Stimulated activated CD4-positive, alpha-beta T cell treated with anti-CD3 and anti-CD28 coated beads, TNF-alpha, amount 100 ng/mL, for 48 hours (primary cell): ENCODE measurements around the gene ZNRF4.
A peak's percentile ranks its signal among the peaks of the same experiment; 100 is the strongest.
"Not testable (repeated sequence)": the region's sequence is repeated elsewhere in the genome, so short reads cannot be mapped to it uniquely, and the experiment has no call there.

Source experiments
- DNase-seq, 3 donors: peaks; one replicate each; pipeline ENCODE4 v3.0.0-alpha.2; 2020; ENCODE audit warnings: low read depth in 3 of 3

The ZNRF4 gene, protein sequence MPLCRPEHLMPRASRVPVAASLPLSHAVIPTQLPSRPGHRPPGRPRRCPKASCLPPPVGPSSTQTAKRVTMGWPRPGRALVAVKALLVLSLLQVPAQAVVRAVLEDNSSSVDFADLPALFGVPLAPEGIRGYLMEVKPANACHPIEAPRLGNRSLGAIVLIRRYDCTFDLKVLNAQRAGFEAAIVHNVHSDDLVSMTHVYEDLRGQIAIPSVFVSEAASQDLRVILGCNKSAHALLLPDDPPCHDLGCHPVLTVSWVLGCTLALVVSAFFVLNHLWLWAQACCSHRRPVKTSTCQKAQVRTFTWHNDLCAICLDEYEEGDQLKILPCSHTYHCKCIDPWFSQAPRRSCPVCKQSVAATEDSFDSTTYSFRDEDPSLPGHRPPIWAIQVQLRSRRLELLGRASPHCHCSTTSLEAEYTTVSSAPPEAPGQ

DNA sequence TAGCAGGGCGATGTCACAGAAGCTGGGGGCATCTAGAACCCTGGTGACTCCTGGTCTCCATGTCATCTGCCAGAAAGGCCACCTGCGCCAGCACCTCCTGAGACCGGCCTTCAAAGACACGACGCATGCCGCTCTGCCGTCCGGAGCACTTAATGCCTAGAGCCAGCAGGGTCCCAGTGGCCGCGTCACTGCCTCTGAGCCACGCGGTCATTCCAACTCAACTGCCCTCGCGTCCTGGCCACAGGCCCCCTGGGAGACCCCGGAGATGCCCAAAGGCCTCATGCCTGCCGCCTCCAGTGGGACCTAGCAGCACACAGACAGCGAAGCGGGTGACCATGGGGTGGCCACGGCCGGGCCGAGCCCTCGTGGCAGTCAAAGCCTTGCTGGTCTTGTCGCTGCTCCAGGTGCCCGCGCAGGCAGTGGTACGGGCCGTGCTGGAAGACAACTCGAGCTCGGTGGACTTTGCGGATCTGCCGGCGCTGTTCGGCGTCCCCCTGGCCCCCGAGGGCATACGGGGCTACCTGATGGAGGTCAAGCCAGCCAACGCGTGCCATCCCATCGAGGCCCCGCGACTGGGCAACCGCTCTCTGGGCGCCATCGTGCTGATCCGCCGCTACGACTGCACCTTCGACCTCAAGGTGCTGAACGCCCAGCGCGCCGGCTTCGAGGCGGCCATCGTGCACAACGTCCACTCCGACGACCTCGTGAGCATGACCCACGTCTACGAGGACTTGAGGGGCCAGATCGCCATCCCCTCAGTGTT, at the start of gene ZNRF4:
Gene ZNRF4, plus strand, starts transcription at position 51 of the 763 bp plus-strand sequence. Its CDS starts 75 bp downstream, at position 126.
- DNase-seq = no peak

DNA sequence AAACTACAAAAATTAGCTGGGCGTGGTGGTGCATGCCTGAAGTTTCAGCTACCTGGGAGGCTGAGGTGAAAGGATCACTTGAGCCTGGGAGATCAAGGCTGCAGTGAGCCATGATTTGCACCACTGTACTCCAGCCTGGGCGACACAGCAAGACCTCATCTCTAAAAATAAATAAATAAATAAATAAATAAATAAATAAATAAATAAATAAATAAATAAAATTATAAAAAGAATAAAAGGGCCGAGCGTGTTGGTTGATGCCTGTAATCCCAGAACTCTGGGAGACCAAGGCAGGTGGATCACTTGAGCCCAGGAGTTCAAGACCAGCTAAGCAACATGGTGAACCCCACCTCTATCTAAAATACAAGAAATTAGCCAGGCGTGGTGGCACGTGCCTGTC, 49.0 kb upstream of the ZNRF4 start:
- not testable (repeated sequence) for DNase-seq

DNA sequence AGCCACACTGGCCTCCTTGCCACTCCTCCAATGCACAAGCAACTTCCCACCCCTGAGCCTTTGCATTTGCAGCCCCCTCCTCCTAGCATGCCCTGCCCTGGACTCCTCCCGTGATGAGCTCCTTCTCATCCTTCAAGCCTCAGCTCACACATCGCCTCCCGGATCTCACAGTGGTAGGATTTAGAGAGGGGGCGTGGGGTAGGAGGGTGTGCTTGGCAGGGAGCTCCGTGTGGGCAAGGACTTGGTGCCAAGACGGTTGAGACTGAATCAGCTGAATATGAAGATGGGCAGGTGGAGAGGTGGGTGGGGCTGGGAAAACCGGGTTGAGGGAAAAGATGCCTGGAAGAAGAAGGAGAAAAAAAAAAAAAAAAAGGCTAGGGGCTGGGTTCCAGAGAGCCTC, 48.4 kb upstream of the ZNRF4 start:
- no peak for DNase-seq

DNA sequence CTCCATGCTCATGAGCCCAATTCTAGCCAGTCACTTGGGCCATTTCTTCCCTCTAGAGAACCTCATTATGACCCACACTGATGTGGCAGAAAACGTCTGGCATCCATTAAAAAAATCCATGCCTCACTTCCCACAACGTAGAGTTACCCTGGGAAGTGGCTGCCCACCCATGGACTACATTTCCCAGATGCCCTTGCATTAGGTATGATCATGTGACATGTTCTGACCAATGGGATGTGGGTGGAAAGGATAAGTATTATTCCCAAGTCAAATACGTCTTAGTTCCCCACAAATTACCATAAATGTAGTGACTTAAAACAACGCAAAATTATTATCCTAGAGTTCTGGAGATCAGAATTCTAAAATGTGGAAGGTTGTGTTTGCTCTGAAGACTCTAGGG, 47.9 kb upstream of the ZNRF4 start:
- DNase-seq = no peak

DNA sequence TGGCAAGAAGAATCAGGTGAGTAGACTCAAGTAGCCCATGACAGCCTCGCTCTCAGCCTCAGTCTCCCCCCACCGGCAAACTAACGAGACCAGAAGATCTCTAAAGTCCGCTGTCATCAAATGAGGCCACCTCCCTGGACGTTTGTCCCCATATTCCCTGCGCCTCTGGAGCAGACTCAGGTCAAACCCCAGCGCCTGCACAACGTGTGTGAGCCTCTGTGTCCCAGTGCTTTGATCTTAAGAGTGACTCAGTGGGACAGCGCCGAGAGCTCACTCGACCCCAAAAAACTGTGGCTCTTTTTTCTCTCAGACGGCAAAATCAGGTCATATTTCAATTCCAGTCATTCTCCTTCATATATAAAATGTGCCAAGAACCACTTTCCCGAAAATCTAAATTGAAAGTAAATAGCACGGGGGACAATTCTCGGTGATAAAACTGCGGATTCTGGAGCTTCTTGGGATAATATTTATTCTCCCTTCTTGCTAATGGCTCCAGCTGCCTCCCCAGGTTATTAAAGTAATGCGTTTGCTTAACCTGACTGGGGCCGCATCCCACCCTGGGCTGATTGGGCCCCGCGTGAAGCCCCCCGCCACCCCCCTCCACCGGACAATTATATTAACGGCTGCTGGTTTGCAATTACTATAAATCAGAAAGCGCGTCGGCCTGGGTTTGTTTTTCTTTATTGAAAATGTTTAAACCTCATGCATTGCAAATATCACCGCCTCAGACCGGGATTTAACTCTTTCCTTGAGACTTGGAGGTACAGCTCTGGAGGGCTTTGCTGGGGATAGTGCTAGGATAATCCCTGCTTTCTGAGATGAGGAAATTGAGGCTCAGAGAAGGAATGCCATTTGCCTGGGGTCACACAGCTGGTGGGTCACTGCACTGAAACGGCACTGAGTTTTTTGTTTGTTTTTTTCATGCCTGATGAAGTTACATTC, 37.5 kb upstream of the ZNRF4 start:
- DNase-seq = no peak

DNA sequence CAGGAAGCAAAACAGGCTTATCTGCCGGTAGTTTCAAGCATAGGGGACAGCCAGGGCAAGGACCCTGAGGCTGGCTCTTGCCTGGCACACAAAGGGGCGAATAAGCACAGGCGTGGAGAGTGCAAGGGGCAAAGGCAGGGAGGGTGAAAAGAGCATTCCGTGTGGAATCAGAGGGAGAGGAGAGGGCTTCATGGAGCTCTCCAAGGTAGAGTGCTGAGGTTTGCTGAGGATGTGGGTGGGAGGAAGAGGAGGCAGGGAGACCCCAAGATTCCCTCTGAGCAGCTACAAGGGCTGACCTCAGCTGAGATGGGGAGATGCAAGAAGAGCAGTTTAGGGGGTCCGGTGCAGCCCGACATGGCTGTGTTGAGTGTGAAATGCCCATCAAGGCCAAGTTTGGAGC, 36.5 kb upstream of the ZNRF4 start:
- no peak for DNase-seq

DNA sequence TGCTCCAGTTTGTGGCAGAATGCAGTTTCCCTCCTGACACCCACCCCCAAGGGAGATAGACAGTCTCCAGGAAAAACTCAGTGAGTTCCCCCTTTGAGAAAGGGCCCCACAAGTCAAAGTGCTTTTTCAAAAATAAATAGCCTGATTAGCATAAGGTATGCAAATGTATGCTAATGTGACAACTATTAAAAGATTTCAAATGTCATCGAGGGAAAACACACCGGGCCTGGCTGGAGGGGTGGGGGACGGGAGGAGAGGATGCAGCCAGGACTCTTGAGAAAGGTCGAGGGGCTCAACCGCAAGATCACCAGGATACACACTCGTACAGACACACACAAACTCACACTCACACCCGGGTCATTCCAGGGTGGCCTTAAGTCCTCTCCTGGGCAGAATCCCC, 34.3 kb upstream of the ZNRF4 start:
- DNase-seq = no peak

DNA sequence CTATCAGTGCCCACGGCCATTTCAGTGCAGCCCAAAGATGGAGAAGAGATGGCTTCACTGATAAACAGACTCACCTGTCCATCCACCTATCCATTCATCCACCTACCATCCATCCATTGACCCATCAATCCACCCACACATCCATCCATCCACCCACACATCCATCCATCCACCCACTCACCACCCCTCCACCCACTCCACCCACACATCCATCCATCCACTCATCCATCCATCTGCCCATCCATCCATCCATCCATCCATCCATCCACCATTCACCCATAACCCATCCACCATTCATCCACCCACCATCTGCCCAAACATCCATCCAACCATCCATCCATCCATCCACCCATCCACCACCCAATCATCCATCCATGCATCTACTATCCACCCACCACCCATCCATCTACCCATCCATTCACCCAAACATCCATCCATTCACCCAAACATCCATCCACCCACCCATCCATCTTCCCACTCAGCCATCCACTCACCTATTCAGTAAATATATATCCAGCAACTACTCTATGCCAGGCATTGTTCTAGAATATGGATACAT, 31.6 kb upstream of the ZNRF4 start:
- DNase-seq = no peak

DNA sequence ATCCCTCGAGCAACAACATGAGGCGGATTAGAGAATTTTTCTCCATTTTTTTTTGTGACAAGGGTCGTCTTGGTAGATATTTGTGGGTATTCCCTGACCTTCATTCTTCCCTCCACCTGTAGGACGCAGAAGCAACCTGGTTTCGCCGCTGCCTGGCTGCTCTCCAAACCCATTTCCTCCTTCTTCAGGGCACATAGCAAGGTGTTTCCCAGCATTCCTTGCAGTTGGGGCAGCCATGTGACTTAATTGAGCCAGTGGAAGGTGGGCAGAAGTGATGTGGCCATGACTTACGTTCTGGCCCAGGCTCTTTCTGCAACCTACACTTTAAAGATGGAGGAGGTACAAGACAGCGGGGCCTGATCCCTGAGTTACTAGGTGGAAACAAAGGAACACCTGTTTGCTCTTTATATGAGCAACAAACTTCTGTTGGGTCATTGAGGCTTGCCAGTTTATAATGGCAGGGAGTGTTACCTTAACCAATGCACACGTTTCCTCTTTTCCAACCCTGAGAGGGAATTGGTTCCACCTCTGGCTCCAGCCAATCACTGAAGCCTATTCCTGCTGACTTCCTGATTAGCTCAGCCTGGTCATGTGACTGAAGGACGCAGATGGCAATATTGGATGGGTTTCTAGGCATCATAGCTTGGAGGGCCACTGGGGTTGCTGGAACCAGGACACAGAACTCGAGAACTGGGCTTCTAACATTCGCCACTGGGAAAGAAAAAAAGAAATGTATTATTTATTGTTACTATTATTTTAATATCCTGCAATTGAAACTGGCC, 30.8 kb upstream of the ZNRF4 start:
- no peak for DNase-seq

DNA sequence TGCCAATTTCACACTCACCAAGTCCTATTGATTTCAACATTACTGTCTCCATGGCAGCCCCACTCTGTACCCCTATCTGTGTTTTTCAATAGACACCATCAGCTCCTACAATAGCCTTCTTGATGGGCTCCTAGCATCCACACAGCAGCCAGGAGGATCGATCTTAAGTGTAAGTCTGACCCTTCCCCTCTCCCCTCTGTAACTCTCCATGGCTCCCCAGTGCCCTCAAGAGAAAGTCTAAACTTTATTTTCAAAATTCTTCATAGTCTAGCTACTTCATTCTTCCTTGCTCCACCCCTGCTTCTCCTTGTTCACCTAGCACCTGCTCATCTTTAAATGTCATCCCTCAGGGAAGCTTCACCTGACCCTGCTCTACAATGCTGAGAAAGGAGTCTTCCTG, 30.0 kb upstream of the ZNRF4 start:
- no peak for DNase-seq

DNA sequence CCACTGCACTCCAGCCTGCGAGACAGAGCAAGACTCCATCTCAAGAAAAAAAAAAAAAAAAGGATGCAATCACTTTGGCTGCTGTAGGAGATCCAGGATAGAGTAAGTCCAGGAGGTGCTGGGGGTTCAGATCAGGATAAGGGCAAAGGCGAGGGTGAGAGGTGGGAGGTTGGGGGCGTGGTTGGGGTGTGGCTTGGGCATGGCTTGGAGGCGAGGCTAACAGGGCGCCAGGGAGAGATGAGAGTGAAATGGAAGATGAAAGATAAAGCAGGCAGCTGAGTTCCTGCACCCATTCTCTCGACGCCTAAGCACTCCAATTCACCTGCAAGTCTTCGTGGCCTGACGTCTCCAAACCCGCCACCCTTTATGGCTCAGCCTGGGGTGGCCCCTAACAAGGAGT, 25.0 kb upstream of the ZNRF4 start:
- DNase-seq = no peak

DNA sequence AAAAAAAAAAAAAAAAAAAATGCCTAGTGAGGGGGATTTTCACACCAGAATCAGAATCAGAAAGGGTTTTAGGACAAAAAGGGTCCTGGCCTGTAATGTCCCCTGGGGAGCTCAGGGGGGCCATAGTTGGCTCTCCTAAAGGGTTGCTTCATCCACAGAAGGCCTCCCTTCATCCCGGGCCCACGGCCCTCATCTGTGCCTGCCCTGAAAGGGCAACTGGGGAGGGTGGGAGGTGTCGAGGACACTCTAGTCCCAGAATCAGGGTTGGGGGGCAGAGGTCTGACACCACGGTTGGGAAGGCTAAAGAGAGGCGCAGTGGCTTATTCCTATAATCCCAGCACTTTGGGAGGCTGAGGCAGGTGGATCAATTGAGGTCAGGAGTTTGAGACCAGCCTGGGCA, 22.5 kb upstream of the ZNRF4 start:
- DNase-seq = no peak

DNA sequence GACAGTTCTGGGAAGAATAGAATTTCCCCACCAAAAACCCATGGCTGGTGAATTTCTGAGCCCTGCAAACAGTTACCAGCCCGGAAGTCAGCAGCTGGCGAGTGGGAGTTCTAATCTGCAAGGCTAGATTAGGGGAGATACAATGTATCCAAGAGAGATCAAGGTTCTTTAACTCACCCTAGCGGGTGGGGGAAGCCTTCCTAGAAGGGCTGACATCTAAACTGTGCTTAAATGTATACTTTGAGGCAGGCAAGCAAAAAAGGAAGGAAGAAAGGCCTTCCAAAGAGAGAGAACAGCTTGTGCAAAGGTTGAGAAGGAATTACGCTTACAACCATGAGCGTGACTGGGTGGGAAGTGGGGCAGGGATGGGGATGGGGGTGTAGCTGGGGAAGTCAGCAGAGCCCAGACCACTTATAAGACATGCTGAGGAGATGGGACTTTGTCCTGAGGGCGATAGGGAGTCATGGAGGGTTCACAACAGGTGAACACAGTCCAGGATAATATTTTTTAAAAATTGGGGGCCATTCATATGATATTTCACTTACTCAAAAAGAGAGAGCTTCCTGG, 20.8 kb upstream of the ZNRF4 start:
- no peak for DNase-seq

DNA sequence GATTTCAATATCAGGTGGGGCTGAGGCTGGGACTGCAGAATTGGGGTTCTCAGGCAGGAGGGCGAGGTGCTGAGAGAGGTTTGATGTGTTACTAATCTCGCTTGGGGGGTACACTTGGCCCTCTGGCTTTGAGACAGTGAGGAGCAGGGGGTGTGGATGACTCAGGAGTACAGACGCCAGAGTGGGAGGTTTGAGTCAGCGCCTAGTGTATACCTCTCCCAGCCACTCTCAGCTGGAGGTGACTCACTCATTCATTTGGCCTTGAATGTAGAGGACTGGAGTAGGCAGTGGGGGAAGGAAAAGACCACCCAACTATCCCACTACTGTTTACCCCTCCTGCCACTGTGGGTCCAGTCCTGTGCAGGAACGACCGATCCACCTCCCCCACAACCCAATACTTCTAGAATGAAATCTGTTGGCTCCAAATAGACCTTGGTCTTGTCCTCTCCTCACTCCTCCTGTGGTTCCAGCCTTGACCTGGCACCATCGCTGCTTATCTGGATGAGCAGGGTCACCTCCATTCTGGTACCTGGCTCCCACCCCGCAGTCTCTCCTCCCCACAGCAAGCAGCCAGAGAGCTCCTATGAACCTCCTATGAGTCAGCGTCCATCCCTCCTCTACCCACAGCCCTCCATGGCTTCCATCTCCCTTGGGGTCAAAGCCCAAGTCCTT, 20.1 kb upstream of the ZNRF4 start:
- DNase-seq = peak; percentile 22 to 54 (median 49)

DNA sequence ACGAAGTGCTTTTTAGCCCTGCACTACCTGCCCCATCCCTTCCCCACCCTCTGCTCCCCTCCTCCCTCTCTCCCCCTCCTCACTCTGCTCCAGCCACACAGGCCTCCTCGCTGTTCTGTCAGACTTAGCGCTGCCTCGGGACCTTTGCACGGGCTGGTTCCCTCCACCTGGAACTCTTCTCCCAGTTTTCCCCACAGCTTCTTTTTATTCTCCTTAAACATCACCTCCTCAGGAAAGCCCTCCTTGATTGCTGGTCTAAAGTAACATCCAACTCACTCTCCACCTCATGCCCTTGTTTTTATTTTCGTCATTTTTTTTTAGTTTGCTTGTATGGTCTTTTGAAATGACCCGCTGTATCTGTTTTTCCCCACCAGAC, 19.6 kb upstream of the ZNRF4 start:
- DNase-seq = no peak

DNA sequence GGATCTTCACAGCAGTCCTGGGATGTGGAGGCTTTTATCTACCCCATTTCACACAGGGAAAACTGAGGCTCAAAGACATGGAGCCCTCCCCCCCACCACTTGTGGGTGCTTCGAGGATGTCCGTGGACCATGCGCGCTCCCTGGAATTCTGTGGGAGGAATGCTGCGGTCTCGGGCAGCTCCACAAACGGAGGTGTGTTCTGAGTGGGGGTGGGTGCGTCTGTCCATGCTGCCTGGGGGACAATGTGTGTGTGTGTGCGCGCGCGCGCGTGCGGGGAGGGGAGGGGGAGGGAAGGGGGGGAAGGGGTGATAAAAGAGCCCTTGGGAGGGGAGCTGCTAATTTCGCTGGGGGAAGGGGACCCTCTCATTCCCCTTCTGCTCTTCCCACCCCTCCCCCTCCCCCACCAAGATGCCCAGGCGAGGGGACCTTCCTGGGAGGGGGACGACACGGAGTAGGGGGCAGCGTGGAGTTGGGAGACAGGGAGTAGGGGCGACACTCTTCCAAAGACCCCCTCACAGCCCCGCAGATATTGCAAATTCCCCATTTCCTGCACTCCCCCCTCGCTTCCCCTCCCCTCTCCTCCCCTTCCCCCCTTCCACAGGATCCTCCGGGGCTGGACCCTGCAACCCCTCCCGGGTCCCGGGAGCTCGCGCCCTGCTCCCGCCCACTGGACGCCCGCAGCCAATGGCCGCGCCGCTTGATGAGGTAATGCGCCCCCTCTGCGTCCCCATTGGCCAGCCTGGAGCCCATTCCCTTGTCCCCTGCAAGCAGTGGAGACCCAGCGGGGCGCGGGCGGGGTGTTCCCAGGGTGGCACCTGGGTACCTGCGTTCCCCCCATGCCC, 18.9 kb upstream of the ZNRF4 start:
- no peak for DNase-seq

DNA sequence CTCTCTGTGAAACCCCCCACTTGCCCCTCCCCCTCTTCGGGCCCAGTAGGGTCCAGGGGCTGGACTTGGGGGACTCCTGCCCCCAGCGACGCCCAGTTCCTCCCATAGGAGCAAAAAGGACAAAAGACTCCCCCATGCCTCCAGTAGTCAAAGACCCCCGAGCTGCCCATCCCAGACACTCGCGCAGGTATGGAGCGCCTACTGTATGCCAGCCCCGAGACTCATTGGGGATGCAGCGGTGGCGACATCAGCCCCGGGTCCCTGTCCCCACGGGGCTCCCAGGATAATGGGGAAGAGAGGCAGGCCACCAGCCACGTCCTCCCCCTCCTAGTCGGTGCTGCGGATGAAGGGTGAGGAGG, 18.3 kb upstream of the ZNRF4 start:
- DNase-seq = no peak

DNA sequence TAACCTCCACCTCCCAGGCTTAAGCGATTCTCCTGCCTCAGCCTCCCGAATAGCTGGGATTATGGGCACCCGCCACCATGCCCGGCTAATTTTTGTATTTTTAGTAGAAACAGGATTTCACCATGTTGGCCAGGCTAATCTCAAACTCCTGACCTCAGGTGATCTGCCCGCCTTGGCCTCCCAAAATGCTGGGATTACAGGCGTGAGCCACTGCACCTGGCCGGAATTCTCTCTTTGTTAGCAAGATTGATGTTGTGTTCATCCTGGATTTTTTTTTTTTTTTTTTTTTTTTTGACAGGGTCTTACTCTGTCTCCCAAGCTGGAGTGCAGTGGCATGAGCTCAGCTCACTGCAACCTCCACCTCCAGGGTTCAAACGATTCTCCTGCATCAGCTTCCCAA, 16.5 kb upstream of the ZNRF4 start:
- DNase-seq = not testable (repeated sequence)

DNA sequence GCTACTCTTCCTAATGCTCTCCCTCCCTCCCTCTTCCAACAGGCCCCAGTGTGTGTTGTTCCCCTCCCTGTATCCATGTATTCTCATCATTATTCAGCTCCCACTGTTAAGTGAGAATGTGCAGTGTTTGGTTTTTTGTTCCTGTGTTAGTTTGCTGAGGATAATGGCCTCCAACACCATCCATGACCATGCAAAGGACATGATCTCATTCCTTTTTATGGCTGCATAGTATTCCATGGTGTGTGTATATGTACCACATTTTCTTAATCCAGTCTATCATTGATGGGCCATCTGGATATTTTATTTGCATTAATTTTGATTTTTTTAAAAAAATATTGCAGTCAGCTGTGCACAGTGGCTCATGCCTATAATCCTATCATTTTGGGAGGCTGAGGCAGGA, 15.8 kb upstream of the ZNRF4 start:
- no peak for DNase-seq
